ENCODE measurements around the gene BAG1. TPM values are rescaled to one million over a fixed set of nuclear protein-coding genes. Genes with fewer than 3 reads are reported as not detected.

BAG1 gene
- polyA plus RNA-seq, 1 donor: 75.7 TPM

DNA sequence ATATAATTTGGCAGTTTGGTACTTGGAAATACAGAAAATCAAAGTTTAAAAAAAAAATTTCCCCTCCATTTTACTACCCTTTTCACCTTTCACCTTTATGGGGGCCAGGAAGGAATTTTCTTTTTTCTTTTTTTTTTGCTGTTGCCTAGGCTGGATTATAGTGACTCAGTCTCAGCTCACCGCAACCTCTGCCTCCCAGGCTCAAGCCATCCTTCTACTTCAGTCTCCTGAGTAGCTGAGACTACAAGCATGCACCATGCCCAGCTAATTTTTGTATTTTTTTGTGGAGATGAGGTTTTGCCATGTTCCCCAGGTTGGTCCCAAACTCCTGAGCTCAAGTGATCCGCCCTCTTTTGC, 9.4 kb upstream of the BAG1 start:
- DNase-seq (ENCODE audit: low read depth): no peak

GRCh38 chr9:33273266-33273971, 8.9 kb upstream of the BAG1 start:
- no peak for DNase-seq (ENCODE audit: low read depth)

DNA sequence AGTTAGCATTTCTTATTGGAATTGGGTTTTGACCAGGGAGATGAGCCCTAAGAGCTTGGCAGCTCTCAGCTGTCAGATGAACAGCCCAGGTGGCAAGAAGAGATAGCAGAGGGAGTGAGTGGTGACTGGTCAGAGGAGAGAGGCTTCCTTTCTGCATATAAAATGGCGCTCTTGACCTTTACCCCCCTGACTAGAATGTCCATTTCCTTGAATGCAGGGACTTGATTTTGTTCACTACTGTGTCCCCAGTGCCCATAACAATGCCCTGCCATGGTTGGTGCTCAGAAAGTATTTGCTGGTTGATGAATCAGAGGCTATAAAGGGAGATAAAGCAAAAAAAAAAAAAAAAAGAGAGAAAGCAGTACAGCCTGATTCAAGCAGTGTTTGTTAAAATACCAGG, 7.6 kb upstream of the BAG1 start:
- no peak for DNase-seq (ENCODE audit: low read depth)

DNA sequence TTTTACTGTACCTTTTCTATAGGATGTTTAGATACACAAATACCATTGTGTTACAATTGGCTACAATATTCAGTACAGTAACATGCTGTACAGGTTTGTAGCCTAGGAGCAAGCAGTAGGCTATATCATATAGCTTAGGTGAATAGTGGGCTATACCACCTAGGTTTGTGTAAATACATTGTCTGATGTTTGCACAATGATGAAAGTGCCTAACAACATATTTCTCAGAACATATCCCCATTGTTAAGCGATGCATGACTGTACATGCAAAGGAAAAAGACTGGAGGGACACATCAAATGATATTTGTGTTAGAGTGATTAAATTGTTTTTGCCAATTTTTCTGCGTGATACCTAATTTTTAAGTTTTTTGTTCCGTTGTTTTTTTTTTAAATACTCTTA, 5.6 kb upstream of the BAG1 start:
- DNase-seq (ENCODE audit: low read depth): no peak

DNA sequence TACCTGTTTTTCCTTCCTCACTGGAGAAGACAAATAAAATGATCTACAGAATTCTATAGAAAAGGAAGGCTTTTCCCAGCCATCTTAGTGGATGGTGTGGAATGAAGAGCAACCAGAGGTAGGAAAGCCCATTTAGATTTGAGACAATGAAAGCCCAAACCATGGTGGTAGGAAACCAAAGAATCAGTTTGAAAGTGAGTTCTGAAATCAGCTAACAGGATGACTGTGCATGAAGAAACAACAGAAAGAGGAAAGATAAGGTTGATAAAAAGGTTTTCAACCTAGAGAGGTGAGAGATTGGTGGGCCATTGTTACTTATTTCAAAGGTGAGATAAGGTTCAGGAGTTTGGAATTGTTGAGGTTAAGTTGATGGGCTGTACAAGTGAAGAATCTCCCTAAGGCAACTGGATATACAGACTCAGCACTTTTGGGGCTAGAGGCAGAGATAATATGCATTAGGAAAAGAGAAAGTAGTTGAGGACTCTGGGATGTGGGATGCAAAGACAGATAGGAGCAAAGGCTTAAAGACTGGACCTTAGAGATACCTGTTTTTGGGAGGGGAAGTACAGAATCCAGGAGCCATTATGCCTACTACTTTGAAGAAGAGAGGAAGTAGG, 2.8 kb upstream of the BAG1 start:
- no peak for DNase-seq (ENCODE audit: low read depth)

DNA sequence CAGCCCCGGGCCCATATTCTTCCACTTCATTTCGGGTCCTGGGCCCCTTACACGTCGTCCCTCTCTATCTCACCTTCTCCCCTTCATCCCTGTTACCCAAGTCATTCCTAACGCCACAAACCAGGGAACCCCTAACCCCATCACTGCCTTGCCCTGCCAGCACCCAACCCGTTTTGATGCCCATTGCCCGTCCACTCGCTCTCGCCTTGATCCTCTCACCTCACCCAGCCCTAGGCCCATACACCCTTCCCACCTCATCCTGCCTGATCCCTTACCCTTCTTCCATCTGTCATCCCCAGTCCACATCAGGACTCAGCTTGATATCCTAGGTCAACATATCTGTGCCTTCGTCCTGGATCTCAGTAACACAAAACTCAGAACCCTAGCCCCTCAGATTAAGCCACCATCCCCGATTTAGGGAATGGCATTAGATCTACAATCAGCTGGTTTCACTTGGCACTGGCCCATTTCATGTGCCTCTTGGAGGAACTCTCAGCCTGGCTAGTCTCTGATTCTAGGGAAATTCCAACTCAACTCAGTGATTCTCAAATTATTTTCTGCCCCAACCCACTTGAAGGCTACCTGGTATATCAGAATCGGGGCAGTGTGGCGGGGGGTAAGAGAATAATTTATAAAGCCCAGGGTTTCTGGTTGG, 830 bp upstream of the BAG1 start:
- no peak for DNase-seq (ENCODE audit: low read depth)

DNA sequence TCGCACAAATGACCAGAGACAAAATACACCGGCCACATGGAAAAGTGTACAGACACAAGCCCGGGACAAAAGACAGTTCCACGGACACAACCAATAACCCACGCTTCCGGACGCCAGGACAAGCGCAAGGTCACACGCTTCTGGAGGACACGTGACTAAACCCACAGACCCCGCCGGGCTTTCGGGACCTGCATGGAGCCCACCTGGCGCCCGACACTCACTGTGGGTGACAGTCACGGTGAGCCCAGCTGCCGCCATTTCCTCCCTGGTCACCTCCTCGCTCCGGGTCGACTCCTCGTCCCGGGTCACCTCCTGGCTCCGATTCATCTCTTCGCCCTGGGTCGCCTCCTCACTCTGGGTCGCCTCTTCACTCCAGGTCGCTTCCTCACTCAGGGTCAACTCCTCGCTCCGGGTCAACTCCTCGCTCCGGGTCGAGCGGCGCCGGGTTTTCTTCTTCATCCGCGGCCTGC, 470 bp downstream of the BAG1 start:
- DNase-seq (ENCODE audit: low read depth): no peak

- no peak for DNase-seq (ENCODE audit: low read depth)
Measured at GRCh38 chr9:33263131-33264002, 1.1 kb downstream of the BAG1 start.

- no peak for DNase-seq (ENCODE audit: low read depth)
Measured at GRCh38 chr9:33260372-33260771, 4.1 kb downstream of the BAG1 start.

DNA sequence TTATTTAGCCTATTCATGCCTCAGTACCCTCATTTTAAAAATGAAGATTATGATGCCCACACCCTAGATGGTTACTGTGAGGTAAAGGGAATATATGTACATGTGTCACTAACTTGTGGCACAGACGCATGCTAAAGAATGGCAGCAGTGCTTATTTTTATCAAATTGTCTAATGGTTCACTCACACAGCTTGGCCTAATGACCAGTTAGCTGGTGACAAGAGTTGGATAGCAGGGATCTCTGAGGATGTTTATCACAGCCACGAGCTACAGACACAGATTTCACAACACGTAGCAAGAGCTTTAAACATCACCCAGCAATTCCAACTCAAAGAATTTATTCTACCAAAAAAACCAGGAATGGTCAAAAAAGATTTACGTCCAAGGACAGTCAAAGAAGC, 7.2 kb downstream of the BAG1 start:
- no peak for DNase-seq (ENCODE audit: low read depth)

- DNase-seq (ENCODE audit: low read depth): no peak
Measured at GRCh38 chr9:33256236-33256635, 8.3 kb downstream of the BAG1 start.

DNA sequence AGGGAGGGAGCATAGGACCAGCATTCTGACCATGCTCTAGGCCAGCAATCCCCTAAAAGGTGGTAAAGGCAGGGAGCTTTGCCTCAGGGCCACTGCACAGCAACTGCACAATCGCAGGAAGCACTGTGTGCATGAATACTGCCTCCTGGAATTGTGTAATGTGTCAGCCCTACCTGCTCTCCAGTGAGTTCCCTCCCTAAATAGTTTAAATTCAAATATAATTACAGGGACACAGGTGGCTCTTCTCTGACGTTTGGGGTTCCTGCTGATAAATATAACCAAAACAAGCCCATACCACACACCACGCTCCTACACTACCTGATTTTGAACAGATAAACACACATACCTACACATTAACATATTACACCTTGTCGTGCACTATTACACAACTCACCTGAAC, 9.0 kb downstream of the BAG1 start:
- DNase-seq (ENCODE audit: low read depth): no peak

GRCh38 chr9:33255014-33255413, 9.5 kb downstream of the BAG1 start:
- DNase-seq (ENCODE audit: low read depth): no peak

DNA sequence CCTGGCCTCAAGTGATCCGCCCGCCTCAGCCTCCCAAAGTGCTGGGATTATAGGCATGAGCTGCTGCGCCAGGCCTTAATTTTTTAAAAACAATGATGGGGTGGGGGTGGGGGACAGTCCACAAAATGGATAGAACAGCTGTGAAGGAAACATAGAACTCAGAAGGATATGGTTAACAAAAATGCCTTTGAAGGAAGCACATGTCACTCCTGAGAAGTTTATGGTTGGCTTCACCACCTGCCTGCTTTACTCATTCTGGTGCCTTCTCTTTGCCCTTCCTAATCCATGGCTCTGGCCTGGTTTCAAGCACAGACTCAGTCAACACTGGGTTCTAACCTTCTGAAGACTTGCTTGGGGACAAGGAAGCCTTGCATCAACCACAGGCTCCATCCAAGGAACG, 10.3 kb downstream of the BAG1 start:
- DNase-seq (ENCODE audit: low read depth): no peak

GRCh38 chr9:33250458-33250995, 14.0 kb downstream of the BAG1 start:
- no peak for DNase-seq (ENCODE audit: low read depth)

DNA sequence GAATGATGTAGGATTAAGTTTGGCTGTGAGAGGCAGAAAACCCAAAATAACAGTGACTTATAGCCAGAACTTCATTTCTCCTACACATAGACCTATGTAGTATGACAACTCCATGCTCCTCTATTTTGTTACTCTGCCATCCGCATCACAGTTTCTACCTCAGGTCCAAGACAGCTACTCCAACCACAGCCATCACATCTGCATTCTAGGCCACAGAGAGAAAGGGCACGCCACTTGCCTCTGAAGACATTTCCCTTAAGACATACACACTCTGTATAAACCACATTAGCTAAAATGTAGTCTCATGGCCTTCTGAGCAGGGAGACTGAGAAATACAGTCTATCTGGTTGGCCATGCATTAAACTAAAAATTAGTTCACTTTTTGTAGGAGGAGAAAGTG, 14.5 kb downstream of the BAG1 start:
- no peak for DNase-seq (ENCODE audit: low read depth)

GRCh38 chr9:33249087-33249658, 15.3 kb downstream of the BAG1 start:
- no peak for DNase-seq (ENCODE audit: low read depth)

GRCh38 chr9:33248606-33249005, 15.9 kb downstream of the BAG1 start:
- DNase-seq (ENCODE audit: low read depth): no peak

- no peak for DNase-seq (ENCODE audit: low read depth)
Measured at GRCh38 chr9:33246269-33246860, 18.1 kb downstream of the BAG1 start.

DNA sequence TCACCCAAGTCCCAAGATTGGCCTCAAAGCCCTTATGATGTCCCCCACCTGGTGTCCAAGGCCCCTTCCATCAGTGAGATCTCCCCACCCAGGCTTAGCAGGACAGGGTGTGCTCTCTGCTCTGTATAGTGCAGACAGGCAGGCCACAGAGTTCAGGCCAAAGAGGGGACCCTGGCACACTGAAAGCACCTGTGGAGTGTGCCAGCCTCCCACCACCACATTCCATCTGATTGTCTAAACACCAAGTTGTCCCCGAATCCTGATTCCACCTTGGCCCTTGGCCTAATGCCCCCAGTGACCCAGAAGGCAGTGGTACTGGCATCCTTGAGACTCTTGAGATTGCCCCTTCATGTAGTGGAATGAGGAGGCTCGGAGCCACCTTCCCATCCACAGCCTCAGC, 19.2 kb downstream of the BAG1 start:
- no peak for DNase-seq (ENCODE audit: low read depth)

GRCh38 chr9:33244137-33244784, 20.2 kb downstream of the BAG1 start:
- no peak for DNase-seq (ENCODE audit: low read depth)
